ENCODE data around the gene SCYL2. TPM values are rescaled to one million over a fixed set of nuclear protein-coding genes. Genes with fewer than 3 reads are reported as not detected.
"Not testable (repeated sequence)": the region's sequence is repeated elsewhere in the genome, so short reads cannot be mapped to it uniquely, and the experiment has no call there.

SCYL2 gene
- total RNA-seq, 1 donor from 2014 or later = 68.7 TPM

DNA sequence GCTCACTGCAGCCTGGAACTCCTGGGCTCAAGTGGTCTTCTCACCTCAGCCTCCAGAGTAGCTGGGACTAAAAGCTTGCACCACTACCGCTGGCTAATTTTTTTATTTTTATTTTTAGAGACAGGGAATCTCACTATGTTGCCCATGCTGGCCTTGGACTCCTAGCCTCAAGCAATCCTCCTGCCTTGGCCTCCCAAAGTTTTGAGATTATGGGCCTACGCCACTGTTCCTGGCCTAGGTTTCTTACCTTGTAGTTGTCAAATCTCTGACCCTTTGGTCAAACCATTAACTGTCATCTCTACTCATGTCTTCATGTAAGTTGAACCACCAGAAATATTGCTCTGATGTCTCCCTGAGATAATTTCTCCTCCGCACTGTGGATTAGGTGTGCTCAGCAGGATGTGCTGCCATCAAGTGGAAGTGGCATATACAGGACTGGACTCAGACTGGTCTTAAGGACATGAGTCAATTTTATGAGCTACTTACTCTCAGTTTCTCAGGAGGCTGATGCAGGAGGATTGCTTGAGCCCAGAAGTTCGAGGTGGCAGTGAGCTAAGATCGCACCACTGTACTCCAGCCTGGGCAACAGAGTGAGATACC is 37.8 kb upstream of the SCYL2 start:
- Histone ChIP-seq H3K4me1 (ENCODE audit: insufficient read depth, low read length) (no peaks in the 10 kb centered on the region), H4K20me1 (ENCODE audit: insufficient read depth, low read length) (no peaks in the 10 kb centered on the region), H3K9me3 (ENCODE audit: insufficient read depth, low read depth, low read length) (no peaks in the 10 kb centered on the region), H3K4me2 (ENCODE audit: low read length) (no peak overlapping the region), H3K27me3 (ENCODE audit: insufficient read depth, low read length) (no peaks in the 10 kb centered on the region), H3K9ac (ENCODE audit: low read length) (no peak overlapping the region), H3K36me3 (ENCODE audit: insufficient read depth, low read length) (peaks cover 9% of the 10 kb centered on the region), H3K79me2 (ENCODE audit: insufficient read depth, low read length) (no peaks in the 10 kb centered on the region), H3K4me3 (ENCODE audit: insufficient read depth, low read depth, low read length) (no peak overlapping the region), H2AFZ (ENCODE audit: low read depth, low read length) (no peak overlapping the region), H3K27ac (ENCODE audit: low read depth, low read length) (no peak overlapping the region)
- no peaks in the 10 kb centered on the region for H3K27me3 Mint-ChIP-seq (ENCODE audit: low read depth, unreplicated experiment)
- DNase-seq (ENCODE audit: low read depth) (no peak), FAIRE-seq (no peak)
- H3K4me1 Mint-ChIP-seq (ENCODE audit: low read depth, unreplicated experiment) = peaks cover 2% of the 10 kb centered on the region
- H3K9me3 Mint-ChIP-seq (ENCODE audit: unreplicated experiment) = no peaks in the 10 kb centered on the region
- TF ChIP-seq EZH2 (IDR thresholded peaks at IDR 0.05; ENCODE audit: insufficient read depth, low read length) = no peak
- TF ChIP-seq, protein P1, sequence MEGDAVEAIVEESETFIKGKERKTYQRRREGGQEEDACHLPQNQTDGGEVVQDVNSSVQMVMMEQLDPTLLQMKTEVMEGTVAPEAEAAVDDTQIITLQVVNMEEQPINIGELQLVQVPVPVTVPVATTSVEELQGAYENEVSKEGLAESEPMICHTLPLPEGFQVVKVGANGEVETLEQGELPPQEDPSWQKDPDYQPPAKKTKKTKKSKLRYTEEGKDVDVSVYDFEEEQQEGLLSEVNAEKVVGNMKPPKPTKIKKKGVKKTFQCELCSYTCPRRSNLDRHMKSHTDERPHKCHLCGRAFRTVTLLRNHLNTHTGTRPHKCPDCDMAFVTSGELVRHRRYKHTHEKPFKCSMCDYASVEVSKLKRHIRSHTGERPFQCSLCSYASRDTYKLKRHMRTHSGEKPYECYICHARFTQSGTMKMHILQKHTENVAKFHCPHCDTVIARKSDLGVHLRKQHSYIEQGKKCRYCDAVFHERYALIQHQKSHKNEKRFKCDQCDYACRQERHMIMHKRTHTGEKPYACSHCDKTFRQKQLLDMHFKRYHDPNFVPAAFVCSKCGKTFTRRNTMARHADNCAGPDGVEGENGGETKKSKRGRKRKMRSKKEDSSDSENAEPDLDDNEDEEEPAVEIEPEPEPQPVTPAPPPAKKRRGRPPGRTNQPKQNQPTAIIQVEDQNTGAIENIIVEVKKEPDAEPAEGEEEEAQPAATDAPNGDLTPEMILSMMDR (IDR thresholded peaks at IDR 0.05; ENCODE audit: insufficient read depth, low read depth, low read length) = no peak
- H3K27ac Mint-ChIP-seq (ENCODE audit: unreplicated experiment) = no peak overlapping the region
- no peaks in the 10 kb centered on the region for H3K36me3 Mint-ChIP-seq (ENCODE audit: low read depth, unreplicated experiment)
- no peak overlapping the region for H3K4me3 Mint-ChIP-seq (ENCODE audit: unreplicated experiment)

DNA sequence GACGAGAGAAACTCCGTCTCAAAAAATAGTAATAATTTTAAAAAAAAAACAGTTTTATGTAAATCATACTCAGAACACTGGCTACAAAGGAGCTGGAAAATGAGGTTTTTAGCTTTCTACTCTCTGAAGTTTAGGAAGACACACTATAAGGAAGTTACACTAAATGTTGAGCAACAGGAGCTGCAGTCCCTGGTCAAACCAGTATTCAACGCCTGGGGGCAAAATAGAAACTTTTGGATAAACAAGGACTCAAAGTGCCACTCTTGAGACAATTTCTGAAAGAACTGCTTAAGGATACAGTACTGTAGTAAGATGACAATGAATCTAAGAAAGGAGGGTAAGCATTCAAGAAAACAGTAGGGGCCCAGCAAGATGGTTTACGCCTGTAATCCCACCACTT is 37.1 kb upstream of the SCYL2 start:
- TF ChIP-seq, protein P1 (IDR thresholded peaks at IDR 0.05; ENCODE audit: insufficient read depth, low read depth, low read length) = no peak
- no peak for TF ChIP-seq EZH2 (IDR thresholded peaks at IDR 0.05; ENCODE audit: insufficient read depth, low read length)
- H3K27me3 ChIP-seq (ENCODE audit: insufficient read depth, low read length) = no peaks in the 10 kb centered on the region
- Mint-ChIP-seq H3K4me1 (ENCODE audit: low read depth, unreplicated experiment) (peaks cover 4% of the 10 kb centered on the region), H3K4me3 (ENCODE audit: unreplicated experiment) (no peak overlapping the region), H3K36me3 (ENCODE audit: low read depth, unreplicated experiment) (no peaks in the 10 kb centered on the region), H3K9me3 (ENCODE audit: unreplicated experiment) (no peaks in the 10 kb centered on the region), H3K27me3 (ENCODE audit: low read depth, unreplicated experiment) (no peaks in the 10 kb centered on the region), H3K27ac (ENCODE audit: unreplicated experiment) (no peak overlapping the region)
- DNase-seq (ENCODE audit: low read depth) = no peak
- H4K20me1 ChIP-seq (ENCODE audit: insufficient read depth, low read length) = no peaks in the 10 kb centered on the region
- FAIRE-seq = no peak
- H3K4me3 ChIP-seq (ENCODE audit: insufficient read depth, low read depth, low read length) = no peak overlapping the region
- H3K9ac ChIP-seq (ENCODE audit: low read length) = no peak overlapping the region
- peaks cover 7% of the 10 kb centered on the region for H3K36me3 ChIP-seq (ENCODE audit: insufficient read depth, low read length)
- H3K4me1 ChIP-seq (ENCODE audit: insufficient read depth, low read length) = no peaks in the 10 kb centered on the region
- H3K9me3 ChIP-seq (ENCODE audit: insufficient read depth, low read depth, low read length) = no peaks in the 10 kb centered on the region
- H3K79me2 ChIP-seq (ENCODE audit: insufficient read depth, low read length) = no peaks in the 10 kb centered on the region
- no peak overlapping the region for H3K4me2 ChIP-seq (ENCODE audit: low read length)
- H2AFZ ChIP-seq (ENCODE audit: low read depth, low read length) = no peak overlapping the region
- no peak overlapping the region for H3K27ac ChIP-seq (ENCODE audit: low read depth, low read length)

DNA sequence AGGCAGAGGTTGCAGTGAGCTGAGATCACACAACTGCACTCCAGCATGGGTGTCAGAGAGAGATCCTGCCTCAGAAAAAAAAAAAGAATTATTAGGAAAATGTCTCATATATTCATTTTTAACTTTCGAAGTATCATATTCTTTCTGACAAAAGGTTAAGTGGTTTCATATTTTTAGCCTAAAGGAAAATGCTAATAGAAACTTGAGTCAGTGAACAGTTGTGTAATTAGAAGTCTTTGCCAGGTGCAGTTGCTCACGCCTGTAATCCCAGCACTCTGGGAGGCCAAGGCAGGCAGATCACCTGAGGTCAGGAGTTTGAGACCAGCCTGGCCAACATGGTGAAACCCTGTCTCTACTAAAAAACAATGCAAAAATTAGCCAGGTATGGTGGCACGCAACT is 35.1 kb upstream of the SCYL2 start:
- not testable (repeated sequence) for H3K36me3 Mint-ChIP-seq (ENCODE audit: low read depth, unreplicated experiment); H3K4me2 ChIP-seq (ENCODE audit: low read length); H3K79me2 ChIP-seq (ENCODE audit: insufficient read depth, low read length); H3K27me3 Mint-ChIP-seq (ENCODE audit: low read depth, unreplicated experiment); H3K9ac ChIP-seq (ENCODE audit: low read length); H3K27ac ChIP-seq (ENCODE audit: low read depth, low read length); H3K27ac Mint-ChIP-seq (ENCODE audit: unreplicated experiment); H3K27me3 ChIP-seq (ENCODE audit: insufficient read depth, low read length); H3K4me3 Mint-ChIP-seq (ENCODE audit: unreplicated experiment); H3K4me1 ChIP-seq (ENCODE audit: insufficient read depth, low read length); H2AFZ ChIP-seq (ENCODE audit: low read depth, low read length); H3K9me3 Mint-ChIP-seq (ENCODE audit: unreplicated experiment); DNase-seq (ENCODE audit: low read depth); H3K9me3 ChIP-seq (ENCODE audit: insufficient read depth, low read depth, low read length); H3K4me1 Mint-ChIP-seq (ENCODE audit: low read depth, unreplicated experiment); FAIRE-seq; H3K4me3 ChIP-seq (ENCODE audit: insufficient read depth, low read depth, low read length); H3K36me3 ChIP-seq (ENCODE audit: insufficient read depth, low read length); H4K20me1 ChIP-seq (ENCODE audit: insufficient read depth, low read length)

Data from astrocyte (in vitro differentiated cells and primary cell).